C4-2B (cell line): ENCODE measurements around the gene MAMDC2.

Experiments
- ZFX ChIP-seq: fragments of 450-650 bp; IDR thresholded peaks from 2 replicates; pipeline ENCODE4 v1.6.1; 2017
- TF ChIP-seq, protein P1 (sequence below): fragments of 450-650 bp; conservative IDR thresholded peaks from 2 replicates; pipeline ENCODE4 v1.5.1; 2017; ENCODE audit warnings: mild to moderate bottlenecking

DNA sequence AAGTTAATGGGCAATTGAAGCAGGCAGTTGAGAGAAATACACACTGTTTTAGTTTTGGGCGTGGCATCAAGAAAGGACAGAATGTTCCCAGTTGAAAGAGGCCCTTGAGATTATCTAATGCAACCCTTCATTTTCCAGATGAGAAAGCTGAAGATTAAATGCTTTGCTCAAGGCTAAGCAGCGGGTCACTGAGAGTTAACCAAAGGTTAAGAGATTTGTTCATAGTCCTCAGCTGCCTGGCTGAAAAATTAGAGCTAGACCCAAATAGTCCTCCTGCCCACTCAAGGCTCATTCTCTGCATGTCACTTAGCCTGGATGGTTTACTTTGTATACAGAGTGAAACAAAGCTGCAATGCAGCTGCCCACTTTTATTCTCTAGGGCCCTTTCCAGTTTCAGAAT lies 46.7 kb upstream of the MAMDC2 start:
- TF ChIP-seq, protein P1, sequence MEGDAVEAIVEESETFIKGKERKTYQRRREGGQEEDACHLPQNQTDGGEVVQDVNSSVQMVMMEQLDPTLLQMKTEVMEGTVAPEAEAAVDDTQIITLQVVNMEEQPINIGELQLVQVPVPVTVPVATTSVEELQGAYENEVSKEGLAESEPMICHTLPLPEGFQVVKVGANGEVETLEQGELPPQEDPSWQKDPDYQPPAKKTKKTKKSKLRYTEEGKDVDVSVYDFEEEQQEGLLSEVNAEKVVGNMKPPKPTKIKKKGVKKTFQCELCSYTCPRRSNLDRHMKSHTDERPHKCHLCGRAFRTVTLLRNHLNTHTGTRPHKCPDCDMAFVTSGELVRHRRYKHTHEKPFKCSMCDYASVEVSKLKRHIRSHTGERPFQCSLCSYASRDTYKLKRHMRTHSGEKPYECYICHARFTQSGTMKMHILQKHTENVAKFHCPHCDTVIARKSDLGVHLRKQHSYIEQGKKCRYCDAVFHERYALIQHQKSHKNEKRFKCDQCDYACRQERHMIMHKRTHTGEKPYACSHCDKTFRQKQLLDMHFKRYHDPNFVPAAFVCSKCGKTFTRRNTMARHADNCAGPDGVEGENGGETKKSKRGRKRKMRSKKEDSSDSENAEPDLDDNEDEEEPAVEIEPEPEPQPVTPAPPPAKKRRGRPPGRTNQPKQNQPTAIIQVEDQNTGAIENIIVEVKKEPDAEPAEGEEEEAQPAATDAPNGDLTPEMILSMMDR, result no peak
- no peak for TF ChIP-seq ZFX
